Measurements from ENCODE around the gene ZNF71. TPM values are rescaled to one million over a fixed set of nuclear protein-coding genes. Genes with fewer than 3 reads are reported as not detected.

The ZNF71 gene
- 4.0 and 8.8 TPM in 2 replicates for total RNA-seq (2014; rRNA removed; shearing (Covaris generic))

GRCh38 chr19:56594783-56595547 is at the start of gene ZNF71:
Gene ZNF71, plus strand, starts transcription at chr19:56595302. Its CDS starts 6,257 bp downstream, at chr19:56601559.
- peak; percentile 82 for DNase-seq (ENCODE audit: low read depth)

- DNase-seq (ENCODE audit: low read depth), result no peak
Observed at GRCh38 chr19:56547535-56547934, 47.6 kb upstream of the ZNF71 start.

- no peak for DNase-seq (ENCODE audit: low read depth)
Observed at GRCh38 chr19:56554272-56554869, 40.7 kb upstream of the ZNF71 start.

DNA sequence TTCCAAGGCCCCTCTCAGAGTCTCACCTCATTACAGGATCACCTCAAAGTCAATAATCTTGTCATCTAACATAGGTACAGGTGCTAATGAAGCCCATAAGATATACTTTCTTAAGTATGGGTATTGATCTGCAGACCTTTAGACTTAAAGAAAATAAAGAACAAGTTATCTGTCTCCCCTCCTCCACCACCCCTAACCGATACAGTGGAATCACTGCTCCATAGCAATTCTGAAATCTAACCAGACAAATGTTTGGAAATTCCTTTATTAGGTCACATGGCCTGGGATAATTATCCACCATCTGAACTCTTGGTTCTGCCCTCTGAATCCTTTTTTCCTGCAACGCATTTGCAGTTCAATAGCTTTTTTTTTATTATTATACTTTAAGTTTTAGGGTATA is 32.3 kb upstream of the ZNF71 start:
- DNase-seq (ENCODE audit: low read depth), result no peak

DNA sequence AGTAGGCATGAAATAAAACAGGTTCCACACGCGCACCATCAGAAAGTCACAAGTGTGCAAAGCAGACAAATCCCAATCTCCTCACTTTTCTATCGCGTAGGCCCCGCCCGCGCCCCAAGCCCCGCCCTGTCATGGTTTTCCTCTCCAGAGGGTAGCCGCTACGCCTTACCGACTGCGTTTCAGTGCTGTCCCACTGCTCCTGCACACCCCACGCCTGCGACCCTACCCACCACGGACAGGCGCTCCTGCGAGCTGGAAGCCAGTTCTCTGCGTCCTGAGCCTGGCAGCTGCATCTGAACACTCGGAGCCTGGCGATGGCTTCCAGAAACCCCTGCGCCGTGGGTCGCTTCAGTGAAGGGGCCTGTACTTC is 28.2 kb upstream of the ZNF71 start:
- peak; percentile 35 for DNase-seq (ENCODE audit: low read depth)

DNA sequence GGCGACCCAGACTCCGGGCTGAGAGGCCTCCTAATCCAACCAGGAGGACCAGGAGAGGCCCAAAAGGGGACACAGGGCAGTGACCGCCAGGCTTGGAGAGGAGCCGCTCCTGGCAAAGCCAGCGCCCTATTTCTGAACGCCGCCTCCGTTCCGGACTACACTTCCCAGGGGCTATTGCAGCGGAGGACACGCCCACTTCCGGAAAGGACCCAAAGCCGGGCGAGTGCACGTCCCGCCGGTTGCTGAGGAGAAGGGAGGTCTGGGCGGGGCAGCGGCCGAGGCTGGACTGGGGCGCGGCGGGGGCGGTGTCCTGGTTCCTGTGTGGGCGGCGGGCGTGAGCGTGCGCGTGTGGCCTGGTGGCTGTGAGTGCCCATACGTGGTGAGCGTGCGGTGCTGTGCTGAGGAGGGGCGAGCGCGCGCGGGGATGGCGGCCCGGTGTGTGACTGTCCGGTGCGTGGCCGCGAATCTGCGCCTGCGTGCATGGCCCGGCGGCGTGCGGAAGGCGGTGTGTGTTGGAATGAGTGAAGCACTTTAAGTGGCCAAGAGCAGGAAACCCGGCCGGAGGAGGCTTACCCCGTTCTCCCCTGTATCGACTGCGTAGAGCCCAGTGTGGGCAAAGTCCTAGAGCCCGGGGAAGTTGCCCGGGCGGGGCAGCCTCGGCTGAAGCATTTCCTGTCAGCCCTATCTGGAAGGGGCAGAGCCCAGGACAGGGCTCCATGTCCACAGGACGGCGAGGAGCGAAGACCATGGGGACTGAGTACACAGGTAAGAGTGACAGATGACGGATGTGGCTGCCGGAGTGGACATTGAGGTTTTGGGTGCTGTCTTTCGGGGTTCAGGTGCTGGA is 27.6 kb upstream of the ZNF71 start, which contains the start of gene ZNF470:
TSS of gene ZNF470 (plus strand) at position 195 of the 847 bp plus-strand sequence. CDS start 2,844 bp downstream, outside the sequence.
- DNase-seq (ENCODE audit: low read depth), result peak; percentile 92

DNA sequence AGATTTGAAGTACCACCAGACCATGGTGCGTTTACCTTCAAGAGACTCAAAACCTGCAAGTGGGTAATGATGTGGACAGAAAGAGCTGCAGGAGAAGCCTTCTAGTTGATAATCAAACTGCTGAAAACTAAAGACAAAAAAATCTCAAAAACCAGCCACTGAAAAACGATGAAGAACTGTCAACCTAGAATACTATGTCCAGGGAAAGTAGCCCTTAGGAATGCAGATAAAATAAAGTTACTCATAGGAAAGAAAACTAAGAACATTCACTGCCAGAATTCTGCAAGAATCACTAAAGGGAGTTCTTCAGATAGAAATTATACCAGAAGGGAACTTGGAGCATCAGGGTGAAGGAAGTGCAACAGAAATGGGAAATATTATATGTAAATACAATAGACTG is 22.5 kb upstream of the ZNF71 start:
- no peak for DNase-seq (ENCODE audit: low read depth)

DNA sequence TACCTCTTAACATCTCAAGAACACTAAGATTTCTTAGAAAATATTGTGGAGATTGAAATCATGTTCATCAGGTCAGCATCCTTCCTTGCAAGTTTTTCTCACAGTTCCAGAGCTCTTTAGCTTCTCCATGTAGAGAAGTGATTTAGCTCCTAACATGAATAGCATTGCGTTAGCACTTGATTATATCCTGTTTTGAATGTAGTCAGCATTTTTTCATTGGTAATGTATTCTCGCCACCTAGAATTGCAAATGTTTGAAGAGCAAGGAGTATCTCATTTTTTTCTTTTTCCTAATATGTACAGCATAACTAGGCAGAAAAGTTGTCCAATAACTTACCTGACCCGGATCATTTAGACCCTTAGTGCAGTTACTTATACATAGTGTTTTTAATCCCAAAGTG is 21.2 kb upstream of the ZNF71 start:
- no peak for DNase-seq (ENCODE audit: low read depth)

GRCh38 chr19:56577719-56578602 is 17.1 kb upstream of the ZNF71 start:
- DNase-seq (ENCODE audit: low read depth), result no peak

GRCh38 chr19:56594446-56594782 is 688 bp upstream of the ZNF71 start:
- no peak for DNase-seq (ENCODE audit: low read depth)

DNA sequence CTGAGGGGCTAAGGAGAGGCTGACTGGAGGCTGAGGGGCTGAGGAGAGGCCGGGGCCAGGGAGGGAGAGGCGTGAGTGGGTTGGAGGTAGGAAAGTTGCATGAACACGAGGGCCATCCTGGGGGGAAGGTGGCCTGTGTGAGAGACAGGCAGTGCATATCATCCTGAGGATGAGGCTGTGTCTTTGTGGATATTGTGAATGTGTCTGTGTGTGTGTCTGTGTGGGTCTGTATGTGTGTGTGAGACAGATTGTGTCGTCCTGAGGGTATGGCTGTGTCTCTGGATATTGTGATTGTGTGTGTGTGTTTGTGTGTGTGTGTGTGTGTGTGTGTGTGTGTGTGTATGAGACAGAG is 422 bp downstream of the ZNF71 start:
- no peak for DNase-seq (ENCODE audit: low read depth)

GRCh38 chr19:56596676-56597075 is 1.6 kb downstream of the ZNF71 start:
- DNase-seq (ENCODE audit: low read depth), result no peak

DNA sequence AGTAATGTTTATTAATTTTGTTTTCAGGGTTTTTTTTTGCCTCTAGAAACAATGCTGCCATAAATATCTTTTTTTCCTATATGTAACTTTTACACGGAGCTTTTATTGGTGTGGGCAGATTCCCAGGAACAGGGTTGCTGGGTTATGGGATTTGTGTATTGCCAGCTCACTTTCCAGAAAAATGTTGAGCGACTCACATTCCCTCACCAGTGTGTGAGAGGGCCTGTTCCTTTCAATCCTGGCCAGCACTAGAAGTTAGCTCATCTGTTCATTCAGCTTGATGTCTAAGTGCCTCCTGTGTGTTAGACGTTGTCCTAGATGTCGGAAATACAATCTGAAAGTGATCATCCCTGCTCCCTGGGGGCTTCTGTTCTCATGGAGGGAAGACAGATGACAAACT is 2.6 kb downstream of the ZNF71 start:
- DNase-seq (ENCODE audit: low read depth), result peak; percentile 3

DNA sequence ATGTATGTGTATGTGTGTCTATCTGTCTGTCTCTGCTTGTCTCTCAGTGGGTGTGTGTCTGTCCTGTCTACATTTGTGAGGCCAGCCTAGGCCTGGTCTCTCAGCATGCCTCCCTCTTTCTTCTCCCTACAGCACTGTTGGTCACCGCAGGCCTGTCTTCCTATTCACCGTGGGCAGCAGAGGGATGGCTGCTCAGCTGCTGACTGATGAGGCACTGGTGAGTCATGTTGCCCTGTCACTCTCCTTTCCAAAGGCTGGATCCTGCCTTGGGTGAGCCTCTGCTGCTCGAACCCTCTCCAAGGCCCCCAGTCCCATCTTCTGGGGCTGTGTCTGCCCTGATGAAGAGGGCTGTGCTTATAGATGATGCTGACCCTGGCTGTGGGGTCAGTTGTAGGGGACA is 6.3 kb downstream of the ZNF71 start:
- DNase-seq (ENCODE audit: low read depth), result peak; percentile 40

DNA sequence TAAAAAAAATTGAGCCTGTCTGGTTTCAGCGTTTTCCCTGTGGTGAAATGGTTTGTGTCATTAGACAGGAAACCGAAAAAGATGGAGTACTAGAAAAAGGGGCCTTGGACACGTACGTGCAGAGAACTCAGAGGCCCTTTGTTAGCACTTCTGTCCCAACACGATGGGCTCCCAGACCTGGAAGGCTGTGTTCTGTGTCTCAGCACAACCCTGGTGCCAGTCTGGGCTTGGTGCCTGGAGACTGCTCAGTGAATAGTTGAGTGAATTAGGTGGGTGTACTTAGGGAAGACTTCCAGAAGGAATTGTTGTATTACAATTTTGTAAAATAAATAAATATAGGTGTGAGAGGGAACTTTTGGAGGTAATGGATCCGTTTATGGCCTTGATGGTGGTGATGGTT is 8.7 kb downstream of the ZNF71 start:
- DNase-seq (ENCODE audit: low read depth), result no peak

- no peak for DNase-seq (ENCODE audit: low read depth)
Observed at GRCh38 chr19:56608274-56608964, 13.3 kb downstream of the ZNF71 start.

DNA sequence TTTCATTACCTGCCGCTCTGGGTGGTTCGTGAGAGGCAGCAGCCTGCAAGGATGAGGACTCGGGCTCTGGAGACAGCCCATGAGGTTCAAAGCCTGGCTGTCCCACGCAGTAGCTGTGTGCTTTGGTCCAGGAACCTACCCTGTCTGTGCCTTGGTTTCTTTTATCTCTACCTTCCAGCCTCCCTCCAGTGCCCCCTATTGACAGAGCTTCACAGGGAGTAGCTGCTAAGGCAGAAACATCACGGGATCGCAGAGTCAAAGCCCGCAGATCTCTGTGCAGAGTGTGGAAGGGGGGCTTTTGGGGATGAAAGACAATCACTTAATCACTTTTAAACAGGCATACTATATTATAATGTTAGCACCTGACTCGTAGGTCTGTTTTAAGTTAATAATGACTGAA is 16.2 kb downstream of the ZNF71 start:
- no peak for DNase-seq (ENCODE audit: low read depth)

DNA sequence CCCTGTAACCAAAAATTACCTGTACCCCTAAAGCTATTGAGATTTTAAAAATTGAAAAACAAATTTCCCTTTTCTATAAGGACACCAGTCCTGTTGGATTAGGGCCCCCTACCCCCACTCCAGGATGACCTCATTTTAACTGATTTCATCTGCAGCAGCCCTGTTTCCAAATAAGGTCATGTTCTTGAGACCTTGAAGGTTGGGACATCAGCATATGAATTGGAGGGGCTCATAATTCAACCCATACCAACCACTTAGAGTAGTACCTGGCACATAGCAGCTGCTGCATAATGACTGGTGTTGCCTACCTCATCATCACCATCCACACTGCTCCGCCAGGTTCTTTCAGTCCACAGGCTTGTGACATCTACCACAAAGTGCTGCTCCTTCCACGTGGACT is 17.6 kb downstream of the ZNF71 start:
- no peak for DNase-seq (ENCODE audit: low read depth)

DNA sequence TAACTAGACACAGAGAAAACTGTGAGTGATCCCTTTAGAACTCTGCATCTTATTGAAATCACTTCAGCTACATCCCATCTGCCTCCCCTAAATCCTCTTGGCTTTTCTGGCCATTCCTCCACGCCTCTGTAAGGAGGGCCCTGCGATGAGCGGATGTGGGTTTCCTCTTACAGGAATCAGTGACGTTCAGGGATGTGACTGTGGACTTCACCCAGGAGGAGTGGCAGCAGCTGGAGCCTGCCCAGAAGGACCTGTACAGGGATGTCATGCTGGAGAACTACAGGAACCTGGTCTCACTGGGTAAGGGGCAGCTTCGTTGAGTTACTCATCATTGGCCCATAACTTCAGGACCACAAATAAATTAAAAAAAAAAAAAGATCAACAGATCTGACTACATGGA is 18.5 kb downstream of the ZNF71 start:
- no peak for DNase-seq (ENCODE audit: low read depth)

DNA sequence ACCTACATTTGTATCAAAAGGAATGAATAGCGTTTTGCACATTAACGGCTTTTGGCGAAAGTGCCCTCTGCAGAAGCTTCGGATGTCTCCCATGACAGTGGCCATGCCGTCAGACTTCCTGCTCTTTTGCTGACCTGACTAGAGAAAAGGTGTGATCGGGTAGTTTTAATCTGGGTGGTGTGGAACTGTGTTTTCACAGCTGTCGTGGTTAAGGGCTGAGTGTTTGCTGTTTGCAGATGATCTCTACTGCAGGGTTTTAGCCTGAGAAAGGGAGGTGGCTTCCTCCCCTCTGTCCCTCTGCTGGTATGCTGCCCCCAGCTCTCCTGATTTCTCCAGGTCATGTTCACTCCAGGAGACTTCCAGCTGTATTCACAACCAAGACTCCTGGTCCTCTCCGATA is 22.4 kb downstream of the ZNF71 start:
- DNase-seq (ENCODE audit: low read depth), result no peak

GRCh38 chr19:56619121-56619520 is 24.0 kb downstream of the ZNF71 start:
- DNase-seq (ENCODE audit: low read depth), result no peak

Measured in M059J (cell line).